CD4-positive, alpha-beta T cell treated with Interleukin-21 for 1 hour (primary cell): Measurements from ENCODE around the gene NCF4.

Source experiments
- DNase-seq: peaks from one replicate; pipeline ENCODE4 v3.0.0-alpha.2; 2020

Gene NCF4

GRCh38 chr22:36899498-36899897, 38.7 kb downstream of the NCF4 start:
- no peak for DNase-seq

DNA sequence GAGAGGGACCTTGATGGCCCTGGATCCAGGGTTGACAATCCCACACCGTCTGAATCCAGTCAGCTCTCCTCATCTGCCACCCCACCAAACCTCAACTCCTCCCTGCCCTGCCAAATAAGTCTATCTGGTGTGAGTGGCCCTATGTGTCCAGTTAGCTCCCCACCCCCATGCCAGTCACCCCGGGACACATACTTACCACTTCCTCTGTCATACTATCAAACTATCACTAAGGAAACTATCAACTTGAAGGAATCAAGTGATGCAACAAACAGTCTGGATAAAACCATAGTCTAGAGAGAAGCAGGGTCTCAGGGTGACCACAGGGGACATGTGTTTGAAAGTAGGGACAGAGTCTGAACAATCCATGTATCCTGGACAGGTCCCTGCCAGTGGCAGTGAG, 39.4 kb downstream of the NCF4 start:
- DNase-seq: no peak

DNA sequence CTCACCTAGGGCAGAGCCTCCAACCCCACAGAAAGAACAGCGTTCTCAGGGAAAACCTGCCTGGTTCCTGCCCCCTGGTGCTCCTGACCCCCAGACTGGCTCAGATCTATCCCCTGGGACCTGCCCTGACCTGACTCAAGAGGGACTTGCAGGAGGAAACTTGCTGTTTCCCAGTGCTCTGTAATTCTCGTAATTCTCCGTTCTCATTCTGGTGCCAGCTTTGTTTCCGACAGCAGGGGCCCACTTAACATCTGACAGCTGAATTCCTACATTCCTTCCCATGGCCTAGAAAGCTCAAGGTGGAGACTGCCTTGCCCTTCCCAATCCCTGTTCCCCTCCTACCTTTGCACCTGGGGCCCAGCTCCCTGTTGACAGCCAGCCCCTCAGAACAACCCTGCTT, 40.1 kb downstream of the NCF4 start:
- DNase-seq: no peak

- peak; percentile 13 for DNase-seq
Observed at GRCh38 chr22:36901411-36902142, 40.8 kb downstream of the NCF4 start.

GRCh38 chr22:36902143-36902926, 41.5 kb downstream of the NCF4 start:
- no peak for DNase-seq

- DNase-seq: no peak
Observed at GRCh38 chr22:36904260-36904880, 43.6 kb downstream of the NCF4 start.

GRCh38 chr22:36907253-36908195, 46.7 kb downstream of the NCF4 start:
- DNase-seq: no peak

DNA sequence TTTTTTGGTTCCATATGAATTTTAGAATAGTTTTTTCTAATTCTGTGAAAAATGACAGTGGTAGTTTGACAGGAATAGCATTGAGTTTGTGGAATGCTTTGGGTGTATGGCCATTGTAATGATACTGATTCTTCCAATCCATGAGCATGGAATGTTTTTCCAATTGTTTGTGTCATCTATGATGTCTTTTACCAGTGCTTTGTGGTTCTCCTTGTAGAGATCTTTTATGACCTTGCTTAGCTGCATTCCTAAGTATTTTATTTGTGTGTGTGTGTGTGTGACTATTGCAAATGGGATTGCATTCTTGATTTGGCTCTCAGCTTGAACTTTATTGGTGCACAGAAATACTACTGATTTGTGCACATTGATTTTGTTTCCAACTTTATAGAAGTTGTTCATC, 49.7 kb downstream of the NCF4 start:
- DNase-seq: no peak

DNA sequence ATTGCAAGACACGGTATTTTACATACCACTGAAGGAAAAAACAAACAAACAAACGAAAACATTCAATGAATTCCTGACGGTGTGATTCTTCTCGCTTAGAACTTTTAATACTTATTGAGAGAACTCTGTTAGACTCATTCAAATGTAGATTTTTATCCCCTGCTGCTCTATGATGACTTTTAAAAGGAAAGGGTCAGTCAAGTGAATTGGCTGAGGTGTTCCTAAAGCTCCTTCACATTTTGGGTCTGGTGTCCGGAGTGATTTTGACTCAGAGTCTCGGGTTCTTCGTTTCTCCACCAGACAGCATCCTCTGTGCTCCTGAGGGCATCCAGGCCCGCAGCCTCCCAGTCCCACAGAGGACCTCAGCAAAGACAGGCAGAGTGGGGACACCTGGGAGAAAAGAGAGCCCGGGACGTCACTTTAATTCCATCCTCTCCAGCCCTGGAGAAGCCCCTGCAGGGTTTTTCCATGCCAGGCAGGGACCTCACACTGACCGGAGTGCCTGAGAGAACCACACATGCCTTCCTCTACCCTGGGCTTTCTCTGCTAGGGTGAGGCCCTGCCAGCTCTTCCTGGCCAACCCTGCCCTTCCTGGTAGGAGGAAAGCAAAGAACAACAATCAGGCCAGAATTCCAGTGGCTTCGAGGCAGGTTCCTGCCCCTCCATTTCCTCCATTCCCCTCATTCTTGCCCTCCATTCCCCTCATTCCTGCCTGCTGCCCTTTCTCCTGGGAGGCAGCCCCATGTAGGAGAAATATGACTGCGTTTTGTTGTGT, 51.3 kb downstream of the NCF4 start:
- DNase-seq: no peak

GRCh38 chr22:36912694-36913426, 52.1 kb downstream of the NCF4 start:
- no peak for DNase-seq

DNA sequence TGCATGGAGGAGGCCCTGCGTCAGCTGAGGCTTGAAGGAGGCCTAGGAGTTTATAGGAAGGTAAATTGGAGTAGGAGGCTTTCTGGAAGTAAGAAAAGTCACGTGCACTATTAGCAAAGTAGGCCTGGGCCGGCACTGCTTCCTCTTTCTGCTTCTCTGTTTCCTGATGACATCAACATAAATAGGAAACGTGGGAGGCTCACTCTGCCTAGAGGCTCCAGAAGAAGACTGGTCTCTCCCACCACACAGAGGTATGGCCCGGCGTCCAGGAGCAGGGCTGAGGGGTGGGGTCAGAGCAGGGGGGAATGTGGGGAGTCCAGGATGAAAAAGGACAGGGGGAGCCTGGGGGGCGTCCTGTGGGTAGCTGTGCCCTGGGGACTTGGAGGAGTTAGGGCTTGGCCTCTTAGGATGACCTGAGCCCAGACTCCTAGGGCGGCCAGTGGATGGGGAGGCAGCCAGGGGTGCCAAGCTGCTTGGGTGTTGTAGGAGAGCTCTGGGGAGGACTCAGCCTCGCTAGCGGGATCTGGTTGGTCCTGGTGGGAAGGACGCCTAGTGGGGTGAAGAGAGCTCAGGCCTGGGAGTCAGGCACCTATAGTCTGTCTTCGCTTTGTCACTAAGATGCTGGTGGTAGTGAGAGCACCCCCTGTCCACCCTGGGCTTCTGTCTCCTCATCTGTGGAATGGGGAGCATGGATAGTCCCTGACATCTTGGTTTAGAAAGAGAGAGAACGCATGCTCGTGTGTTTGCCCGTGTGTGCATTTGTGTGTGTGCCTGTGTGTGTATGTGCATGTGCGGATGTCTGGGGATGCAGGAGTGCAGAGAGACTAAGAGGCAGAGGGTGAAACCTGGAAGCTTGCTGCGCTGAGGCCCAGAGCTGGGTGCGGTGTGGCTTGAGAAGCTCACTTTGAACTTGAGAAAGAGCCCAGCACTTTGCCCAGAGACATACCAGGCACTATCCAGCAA, 52.9 kb downstream of the NCF4 start, which contains the start of gene CSF2RB:
TSS of gene CSF2RB (plus strand) at position 202 of the 963 bp plus-strand sequence. CDS start 8,580 bp downstream, outside the sequence.
- peak; percentile 16 for DNase-seq

DNA sequence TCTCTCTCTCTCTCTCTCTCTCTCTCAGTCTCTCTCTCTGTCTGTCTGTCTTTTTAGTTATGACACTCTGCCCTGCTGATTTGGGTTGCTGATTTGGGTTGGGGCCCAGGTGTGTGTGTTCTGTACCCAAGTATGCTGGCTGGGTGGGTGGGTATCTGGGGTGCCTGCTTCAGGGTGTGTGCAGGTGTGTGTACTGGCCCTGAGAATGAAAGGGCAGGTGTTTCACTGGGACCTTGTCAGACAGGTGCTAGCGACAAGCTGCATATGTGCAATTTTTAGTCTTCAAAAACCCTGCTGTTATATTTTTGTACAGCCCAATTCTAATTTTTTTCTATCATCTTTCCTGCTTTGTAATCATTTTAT, 53.6 kb downstream of the NCF4 start:
- no peak for DNase-seq

GRCh38 chr22:36916034-36916433, 55.2 kb downstream of the NCF4 start:
- no peak for DNase-seq

DNA sequence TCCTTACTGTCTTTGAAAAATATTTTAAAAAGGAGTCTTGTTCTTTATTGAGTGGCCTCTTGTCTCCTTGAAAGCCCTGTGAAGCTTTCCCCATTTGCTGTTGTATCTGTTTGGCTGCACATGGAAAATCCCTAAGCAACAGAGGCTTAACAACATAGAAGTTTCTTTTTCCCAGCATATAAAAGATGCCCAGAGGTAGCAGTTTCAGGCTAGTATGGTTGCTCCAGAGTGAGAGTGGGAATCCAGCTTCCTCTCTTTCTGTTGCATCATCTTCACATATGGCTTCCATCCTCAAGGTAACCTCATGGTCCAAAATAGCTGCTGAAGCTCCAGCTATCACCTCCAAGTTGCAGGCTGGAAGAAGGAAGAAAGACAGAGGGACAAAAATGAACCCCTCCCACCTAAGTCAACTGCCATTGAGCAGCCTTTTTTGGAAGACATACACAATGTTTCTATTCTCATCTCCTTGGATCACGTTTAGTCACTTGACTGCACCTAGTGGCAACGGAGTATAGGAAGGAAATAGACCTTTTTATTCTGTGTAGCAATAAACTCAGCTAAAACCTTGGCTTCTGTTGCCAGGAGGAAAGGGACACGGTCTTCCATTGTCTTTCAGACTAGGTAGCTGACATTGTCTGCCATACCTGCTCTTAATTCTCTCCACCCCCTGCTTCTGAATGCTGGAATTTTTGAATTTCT, 57.9 kb downstream of the NCF4 start:
- no peak for DNase-seq

DNA sequence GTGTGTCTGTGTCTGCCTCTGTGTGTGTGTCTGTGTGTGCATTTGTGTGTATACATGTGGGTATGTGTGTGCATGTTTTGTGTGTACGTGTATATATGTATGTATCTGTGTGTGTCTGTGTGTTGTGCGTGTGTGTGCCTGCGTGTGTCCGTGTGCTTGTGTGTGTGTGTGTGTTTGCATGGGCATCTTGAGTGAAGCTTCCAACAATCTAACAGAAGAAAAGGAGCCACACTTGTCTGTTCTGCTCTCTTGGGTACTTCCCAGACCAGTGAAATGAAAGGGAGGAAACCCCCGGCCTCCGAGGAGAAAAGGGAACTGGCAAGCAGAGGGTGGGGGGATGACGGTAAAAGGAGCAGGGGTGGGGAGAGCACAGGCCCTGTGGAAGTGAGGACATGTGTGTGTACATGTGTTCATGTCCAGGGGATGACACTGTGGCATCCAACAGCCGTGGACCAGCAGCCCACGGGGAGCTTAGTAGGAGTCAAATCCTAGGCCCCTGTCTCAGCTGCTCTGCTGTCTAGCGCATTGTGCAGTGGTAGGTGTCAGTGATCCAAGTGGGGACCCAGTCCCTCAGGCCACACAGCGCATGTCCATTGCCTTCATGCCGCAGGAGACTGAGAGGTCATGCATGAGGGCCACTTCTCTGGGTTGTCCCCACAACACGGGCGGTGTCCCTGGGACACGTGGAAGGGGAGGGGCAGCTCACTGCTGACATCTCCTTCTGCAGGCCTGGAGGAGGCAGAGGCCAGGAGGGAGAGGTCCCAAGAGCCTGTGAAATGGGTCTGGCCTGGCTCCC, 60.7 kb downstream of the NCF4 start:
- DNase-seq: peak; percentile 30

- no peak for DNase-seq
Observed at GRCh38 chr22:36922105-36922608, 61.4 kb downstream of the NCF4 start.

GRCh38 chr22:36922711-36923110, 61.9 kb downstream of the NCF4 start:
- no peak for DNase-seq

- DNase-seq: no peak
Observed at GRCh38 chr22:36923131-36923788, 62.5 kb downstream of the NCF4 start.
